Glomerular endothelial cell (primary cell): ENCODE measurements around the gene RHOD. TPM values are rescaled to one million over a fixed set of nuclear protein-coding genes. Genes with fewer than 3 reads are reported as not detected.

Experiments used
- DNase-seq: peaks from one replicate; pipeline ENCODE4 v3.0.0-alpha.2; 2011; ENCODE audit warnings: low read depth, low spot score; ENCODE audit errors: extremely low read depth
- total RNA-seq: library from RNA; depleted of rRNA; stranded (reverse); fragments of >200 nt; gene quantifications from 2 replicates; pipeline ENCODE4 v1.2.3, GENCODE V29; 2015

RHOD gene
- total RNA-seq, 1 donor from 2014 or later: 22.1 TPM

GRCh38 chr11:67058506-67058905, 1.9 kb downstream of the RHOD start:
- DNase-seq: no peak

- DNase-seq: no peak
These were observed 3.0 kb downstream of the RHOD start for GRCh38 chr11:67059671-67060070.

DNA sequence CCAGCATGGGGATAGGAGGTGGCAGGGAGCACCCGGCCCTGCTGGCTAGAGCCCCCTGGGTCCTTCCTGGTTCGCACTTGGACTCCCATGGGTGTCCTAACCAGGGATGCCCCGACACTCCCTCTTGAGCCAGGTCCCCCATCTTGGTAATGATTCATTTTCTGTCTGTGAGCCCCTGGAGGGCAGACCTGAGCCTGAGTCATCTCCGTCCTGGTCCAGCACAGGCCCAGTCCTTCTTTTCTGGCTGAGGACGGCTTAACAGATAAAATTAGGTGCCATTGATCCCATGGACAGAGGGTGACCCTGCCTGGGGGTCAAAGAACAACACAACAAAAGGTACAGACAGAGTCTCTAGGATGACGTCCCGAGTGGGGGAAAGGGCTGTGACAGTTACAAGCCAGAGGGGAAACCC, 3.5 kb downstream of the RHOD start:
- no peak for DNase-seq

GRCh38 chr11:67062526-67063373, 6.1 kb downstream of the RHOD start:
- DNase-seq: no peak

DNA sequence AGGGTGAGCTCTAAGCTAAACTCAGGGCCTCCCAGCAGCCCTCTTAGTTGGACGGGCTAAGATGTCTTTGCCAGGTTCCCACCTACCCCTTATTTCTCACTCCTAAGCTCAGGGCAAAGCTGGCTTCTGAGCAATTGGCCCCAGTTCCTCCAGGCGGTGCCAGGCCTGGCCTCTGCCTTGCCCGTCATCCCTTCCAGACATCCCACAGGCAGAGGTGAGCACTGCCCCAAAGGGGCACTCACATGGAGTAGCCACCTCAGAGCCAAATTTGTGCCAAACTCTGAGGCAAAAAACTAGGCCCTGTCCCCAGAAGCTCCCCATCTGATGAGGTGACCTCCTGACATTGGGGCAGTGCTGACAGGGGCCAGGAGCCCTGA, 9.7 kb downstream of the RHOD start:
- no peak for DNase-seq

- no peak for DNase-seq
These were observed 15.0 kb downstream of the RHOD start for GRCh38 chr11:67071420-67072284.

DNA sequence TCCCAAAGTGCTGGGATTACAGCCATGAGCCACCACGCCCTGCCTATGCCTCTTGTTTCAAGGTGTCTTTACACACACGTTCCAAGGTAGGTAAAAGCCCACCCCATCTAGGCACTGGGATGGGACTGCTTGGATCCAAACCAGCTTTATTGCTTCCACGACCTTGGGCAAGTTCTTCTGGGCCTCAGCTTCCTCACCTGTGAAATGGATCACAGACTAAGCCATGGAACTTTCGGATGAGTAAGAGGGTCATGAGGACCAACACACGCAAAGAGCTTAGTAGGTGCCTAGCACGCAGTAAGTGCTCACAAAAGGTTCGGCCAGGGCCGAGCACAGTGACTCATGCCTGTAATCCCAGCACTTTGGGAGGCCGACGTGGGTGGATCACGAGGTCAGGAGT, 15.6 kb downstream of the RHOD start:
- DNase-seq: no peak

DNA sequence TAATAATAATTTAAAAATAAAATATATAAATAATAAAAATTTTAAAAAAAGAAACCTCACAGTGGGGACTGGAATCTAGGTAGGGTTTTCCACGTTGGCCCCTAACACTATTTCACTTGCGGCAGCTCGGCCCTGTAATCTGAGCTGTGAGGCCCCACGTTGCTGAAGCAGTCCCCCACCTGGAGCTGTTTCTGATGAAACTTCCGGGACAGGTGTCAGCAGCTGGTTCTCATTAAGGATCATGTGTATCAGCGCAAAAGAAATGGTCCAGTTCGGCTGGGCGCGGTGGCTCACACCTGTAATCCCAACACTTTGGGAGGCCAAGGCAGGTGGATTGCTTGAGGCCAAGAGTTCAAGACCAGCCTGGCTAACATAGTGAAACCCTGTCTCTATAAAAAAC, 17.3 kb downstream of the RHOD start:
- no peak for DNase-seq

GRCh38 chr11:67076202-67076601, 19.6 kb downstream of the RHOD start:
- no peak for DNase-seq

DNA sequence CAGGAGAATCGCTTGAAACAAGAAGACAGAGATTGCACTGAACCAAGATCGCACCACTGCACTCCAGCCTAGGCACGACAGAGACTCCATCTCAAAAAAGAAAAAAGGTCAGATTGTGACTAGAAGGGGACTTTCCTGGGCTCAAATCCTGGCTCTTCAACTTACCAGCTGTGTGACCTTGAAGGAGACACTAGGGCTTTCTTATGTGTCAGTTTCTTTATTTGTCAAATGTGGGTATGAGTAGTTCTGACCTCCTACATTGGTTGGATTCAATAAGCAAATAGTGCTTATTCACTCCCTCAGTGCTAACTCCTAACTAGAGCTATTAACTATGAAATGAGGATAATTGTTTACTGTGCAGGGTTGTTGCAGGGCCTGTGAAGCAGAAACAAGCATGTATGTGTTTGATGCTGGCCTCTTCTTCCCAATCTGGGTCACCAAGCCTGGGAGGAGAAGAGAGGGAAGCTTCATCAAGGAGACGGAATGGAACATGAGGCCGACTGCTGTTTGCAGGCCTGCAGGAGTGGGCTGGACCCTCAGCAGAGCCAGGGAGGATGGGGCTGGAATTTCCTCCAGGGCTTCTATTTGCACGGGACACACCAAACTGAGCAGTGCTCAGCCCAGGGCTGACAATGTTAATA, 22.5 kb downstream of the RHOD start:
- DNase-seq: no peak

DNA sequence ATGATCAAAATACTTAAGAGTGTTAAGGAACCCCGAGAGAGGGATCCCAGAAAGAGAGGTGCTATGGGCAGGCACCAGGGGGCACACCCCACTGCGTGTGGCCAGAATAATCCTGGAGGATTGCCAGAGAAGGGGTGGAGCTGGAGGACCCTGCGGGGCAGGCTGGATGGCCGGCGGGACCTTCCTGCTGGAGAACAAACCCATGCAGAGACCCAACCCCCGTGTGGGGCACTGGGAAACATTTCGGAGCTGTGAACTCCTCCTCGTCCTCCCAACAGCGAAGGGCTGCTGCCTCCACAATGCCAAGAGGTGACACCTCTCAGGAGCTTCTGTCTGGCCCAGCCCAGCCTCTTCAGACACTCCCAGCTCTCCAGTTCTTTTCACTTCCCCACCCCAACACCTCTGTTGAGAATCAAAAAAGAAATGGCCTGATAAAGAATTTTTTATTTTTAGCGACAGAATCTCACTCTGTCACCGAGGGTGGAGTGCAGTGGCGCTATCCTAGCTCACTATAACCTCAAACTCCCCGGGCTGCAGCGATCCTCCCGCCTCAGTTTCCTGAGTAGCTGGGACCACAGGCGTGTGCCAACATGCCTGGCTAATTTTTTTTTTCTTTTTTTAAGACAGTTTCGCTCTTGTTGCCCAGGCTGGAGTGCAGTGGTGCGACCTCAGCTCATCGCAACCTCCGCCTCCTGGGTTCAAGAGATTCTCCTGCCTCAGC, 25.6 kb downstream of the RHOD start:
- no peak for DNase-seq

GRCh38 chr11:67083786-67084366, 27.2 kb downstream of the RHOD start:
- DNase-seq: no peak

DNA sequence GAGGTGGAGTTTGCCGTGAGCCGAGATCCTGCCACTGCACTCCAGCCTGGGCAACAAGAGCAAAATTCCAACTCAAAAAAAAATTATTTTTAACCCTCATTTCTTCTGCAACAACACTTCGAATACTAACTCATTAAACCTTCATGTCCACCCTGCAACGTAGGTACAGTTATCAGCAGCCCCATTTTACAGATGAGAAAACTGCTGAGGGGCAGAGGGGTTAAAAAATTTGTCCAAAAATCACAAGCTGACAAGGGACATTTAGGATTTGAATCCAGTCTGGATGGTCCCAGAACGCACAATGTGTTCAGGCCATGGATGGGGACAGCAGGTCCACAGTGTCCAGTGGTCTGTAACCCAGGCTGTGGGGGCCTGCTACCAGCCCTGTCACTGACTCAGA, 29.0 kb downstream of the RHOD start:
- no peak for DNase-seq

GRCh38 chr11:67090717-67091116, 34.1 kb downstream of the RHOD start:
- no peak for DNase-seq

- DNase-seq: no peak
These were observed 38.5 kb downstream of the RHOD start for GRCh38 chr11:67095214-67095507.

GRCh38 chr11:67098799-67099429, 42.3 kb downstream of the RHOD start:
- DNase-seq: no peak

- DNase-seq: no peak
These were observed 43.2 kb downstream of the RHOD start for GRCh38 chr11:67099831-67100324.

- DNase-seq: no peak
These were observed 46.0 kb downstream of the RHOD start for GRCh38 chr11:67102664-67103063.

DNA sequence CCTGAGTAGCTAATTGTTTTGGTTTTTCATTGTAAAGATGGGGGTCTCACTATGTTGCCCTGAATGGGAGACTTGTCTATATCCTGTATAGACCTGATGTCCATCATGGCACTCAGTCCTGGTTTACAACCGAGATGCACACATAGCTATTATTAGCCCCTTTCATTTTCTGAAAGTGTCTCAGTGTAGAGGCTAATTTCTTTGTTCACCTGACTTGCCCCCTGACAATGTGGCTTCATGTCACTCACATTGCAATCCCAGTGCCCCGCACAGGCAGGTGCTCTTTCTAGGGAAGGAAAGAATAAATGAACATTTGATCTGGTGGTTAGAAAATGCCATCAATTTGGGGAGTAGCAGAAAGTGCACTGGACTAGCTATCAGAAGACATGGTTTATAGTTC, 49.3 kb downstream of the RHOD start:
- no peak for DNase-seq

- no peak for DNase-seq
These were observed 54.6 kb downstream of the RHOD start for GRCh38 chr11:67111261-67111660.
